Endothelial cell of umbilical vein (primary cell): ENCODE data around the gene FAU. TPM values are rescaled to one million over a fixed set of nuclear protein-coding genes. Genes with fewer than 3 reads are reported as not detected.

Experiments
- BruUV-seq: library from RNA; stranded (reverse); fragments of 400-500 nt; replicated peaks from 2 replicates; lab custom pipeline; 2021; lab: Mats Ljungman, UMichigan
- CTCF ChIA-PET: fragments of 300-600, 350-600 bp; sonication (Branson Sonifier 250); formaldehyde crosslinking; loops from one replicate; lab custom pipeline; 2021; ENCODE audit warnings: antibody characterized with exemption, inconsistent platforms; lab: Charles Lee
- POLR2A ChIA-PET: fragments of 300-600, 350-600 bp; sonication (Branson Sonifier 250); formaldehyde crosslinking; loops from one replicate; lab custom pipeline; 2021; ENCODE audit warnings: antibody characterized with exemption, inconsistent platforms; lab: Charles Lee
- DNase-seq: peaks from one replicate; pipeline ENCODE4 v3.0.0-alpha.2; 2011; ENCODE audit warnings: low read depth, low spot score
- FAIRE-seq: peaks from 2 replicates; lab custom pipeline; 2011; peaks lifted over from hg19 to GRCh38; lab: Jason Lieb, UNC
- H2AFZ ChIP-seq: 2 replicates; pipeline ENCODE4 v1.6.0; 2012; ENCODE audit warnings: low read depth, low read length, control low read depth, inconsistent platforms
- H3K27ac ChIP-seq: 2 replicates; pipeline ENCODE4 v1.5.1; 2011; ENCODE audit warnings: low read depth, mild to moderate bottlenecking, control low read depth, low read length, moderate library complexity; ENCODE audit not compliant: insufficient read depth
- H3K27me3 ChIP-seq, 2 experiments: 2 replicates each; pipeline versions ENCODE4 v1.6.0 to v1.6.1; 2011; ENCODE audit warnings: low read length in 2 of 2, mixed read lengths in 1 of 2; ENCODE audit not compliant: control insufficient read depth in 2 of 2, insufficient read depth in 2 of 2
- H3K36me3 ChIP-seq, 2 experiments: 2 replicates in 1 of 2; 3 replicates in 1 of 2; pipeline ENCODE4 v1.5.1; 2011; ENCODE audit warnings: low read length in 2 of 2, mild to moderate bottlenecking in 1 of 2, moderate library complexity in 1 of 2; ENCODE audit not compliant: control insufficient read depth in 2 of 2, insufficient read depth in 2 of 2; ENCODE audit errors: extremely low read depth in 1 of 2
- H3K4me1 ChIP-seq: 3 replicates; pipeline ENCODE4 v1.5.1; 2011; ENCODE audit warnings: mild to moderate bottlenecking, low read length; ENCODE audit not compliant: control insufficient read depth, insufficient read depth; ENCODE audit errors: extremely low read depth
- H3K4me2 ChIP-seq: 2 replicates; pipeline ENCODE4 v1.6.1; 2011; ENCODE audit warnings: low read length, control low read depth, mixed read lengths; ENCODE audit not compliant: insufficient read depth
- H3K4me3 ChIP-seq, 3 experiments: fragments of 200-600 bp in 1 of 3; sonication (generic), shearing (Covaris generic) in 1 of 3; replicated peaks in 1 of 3; 2 replicates each; pipeline ENCODE4 v1.5.1; 2011 to 2016; ENCODE audit warnings: control low read depth in 3 of 3, low read length in 3 of 3, mild to moderate bottlenecking in 2 of 3, inconsistent platforms in 1 of 3, low read depth in 1 of 3, moderate library complexity in 1 of 3; ENCODE audit not compliant: insufficient read depth in 1 of 3
- H3K79me2 ChIP-seq: 2 replicates; pipeline ENCODE4 v1.6.0; 2012; ENCODE audit warnings: low read length, inconsistent platforms; ENCODE audit not compliant: control insufficient read depth, insufficient read depth
- H3K9ac ChIP-seq: replicated peaks from 2 replicates; pipeline ENCODE3; 2011; ENCODE audit warnings: low read length, control low read depth; ENCODE audit not compliant: insufficient read depth; ENCODE audit errors: extremely low read depth
- H3K9me1 ChIP-seq: replicated peaks from 3 replicates; pipeline ENCODE4 v1.6.0; 2011; ENCODE audit warnings: mild to moderate bottlenecking, low read length; ENCODE audit not compliant: control insufficient read depth, insufficient read depth; ENCODE audit errors: extremely low read depth
- H3K9me3 ChIP-seq: replicated peaks from 2 replicates; pipeline ENCODE4 v1.5.1; 2012; ENCODE audit warnings: low read length, inconsistent platforms; ENCODE audit not compliant: control insufficient read depth, insufficient read depth
- H4K20me1 ChIP-seq: replicated peaks from 2 replicates; pipeline ENCODE3; 2011; ENCODE audit warnings: mild to moderate bottlenecking, low read length; ENCODE audit not compliant: control insufficient read depth, insufficient read depth; ENCODE audit errors: extremely low read depth
- EZH2 ChIP-seq: IDR thresholded peaks from 2 replicates; pipeline ENCODE4 v1.6.1; 2012; ENCODE audit warnings: borderline replicate concordance, low read depth, mild to moderate bottlenecking, moderate library complexity, low read length, inconsistent platforms; ENCODE audit not compliant: severe bottlenecking
- MYC ChIP-seq: IDR thresholded peaks from one replicate; pipeline ENCODE4 v1.6.1; 2011; ENCODE audit warnings: mild to moderate bottlenecking, low read depth, low read length
- POLR2A ChIP-seq: IDR thresholded peaks from 2 replicates; pipeline ENCODE4 v1.6.1; 2012; ENCODE audit warnings: low read depth, mild to moderate bottlenecking, control low read depth, low read length
- dilution Hi-C: fragments of 300-500 bp; cut with MboI; formaldehyde crosslinking; loops from one replicate; pipeline ENCODE4 v1.15.0; 2019; ENCODE audit warnings: low sequenced_read_pairs; ENCODE audit not compliant: extremely low pct_ligation_motif_present
- intact Hi-C: fragments of 100-400 bp; cut with micrococcal nuclease; formaldehyde crosslinking; loops from one replicate; pipeline ENCODE4 v1.10.0; 2022
- polyA plus RNA-seq, 4 experiments: library from polyadenylated mRNA; depleted of rRNA in 3 of 4; stranded (reverse) in 3 of 4; unstranded in 1 of 4; fragments of >200 nt; gene quantifications; 2 replicates each; pipeline versions ENCODE4 v1.2.1 to v1.2.3, GENCODE V29; 2011 to 2012; ENCODE audit warnings: missing spikeins in 1 of 4
- total RNA-seq: library from RNA; stranded (reverse); gene quantifications from 2 replicates; pipeline ENCODE4 v1.2.3, GENCODE V29; 2021
- TF ChIP-seq, protein P1 (sequence below), 2 donors: IDR thresholded peaks; 1 replicate in 1 of 2; 2 replicates in 1 of 2; pipeline ENCODE4 v1.5.1; 2011; ENCODE audit warnings: low read length in 2 of 2, mild to moderate bottlenecking in 2 of 2, moderate library complexity in 2 of 2, control low read depth in 1 of 2, inconsistent platforms in 1 of 2, low read depth in 1 of 2; ENCODE audit not compliant: insufficient read depth in 1 of 2; ENCODE audit errors: extremely low read depth in 1 of 2

The FAU gene
- total and polyA plus RNA-seq, 2 donors (not counting 3 experiments of a cell fraction or from before 2014, with no cell fraction given), result 741 to 746 TPM

DNA sequence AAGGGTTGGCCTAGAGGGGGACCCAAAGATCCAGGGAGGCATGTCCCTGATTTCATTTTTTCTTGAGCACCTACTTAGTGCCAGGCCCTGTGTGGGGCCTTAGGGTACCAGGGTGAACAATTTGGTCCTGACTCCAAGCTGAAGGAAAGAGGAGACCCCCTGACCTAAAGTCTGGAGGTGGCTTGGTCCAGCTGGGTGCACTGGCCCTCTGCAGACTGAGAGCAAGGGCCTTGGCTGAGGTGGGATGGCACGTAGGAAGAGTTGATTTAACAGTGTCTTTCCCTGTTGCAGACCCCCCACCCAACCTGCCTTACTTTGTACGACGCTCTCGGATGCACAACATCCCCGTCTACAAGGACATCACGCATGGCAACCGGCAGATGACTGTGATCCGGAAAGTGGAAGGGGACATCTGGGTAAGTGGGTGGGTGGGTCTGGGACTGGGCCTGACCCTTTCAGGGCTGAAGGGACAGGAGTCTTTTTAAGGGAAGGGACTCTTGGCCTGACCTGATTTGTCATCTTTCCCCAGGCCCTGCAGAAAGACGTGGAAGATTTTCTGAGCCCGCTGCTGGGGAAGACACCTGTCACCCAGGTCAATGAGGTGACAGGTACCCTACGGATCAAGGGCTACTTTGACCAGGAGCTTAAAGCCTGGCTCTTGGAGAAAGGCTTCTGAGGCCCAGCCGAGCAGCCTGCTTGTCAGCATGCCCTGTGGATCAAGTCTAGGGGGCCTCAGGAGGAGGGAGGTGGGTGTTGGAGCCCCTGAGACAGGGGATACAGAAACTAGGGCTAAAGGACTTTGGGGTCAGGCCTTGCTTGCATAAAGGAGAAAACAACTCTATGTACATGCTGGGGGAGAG is 3.5 kb upstream of the FAU start:
- H3K9me3 ChIP-seq, result no peaks in the 10 kb centered on the region
- ChIA-PET POLR2A (interaction anchor here (1.4 kb wide), 1 partner anchor 10 kb away, joined by 3 read pairs; no protein-coding TSS in a partner anchor), CTCF (interaction anchor here (1.0 kb wide), 1 partner anchor 80 kb away, joined by 3 read pairs; no protein-coding TSS in a partner anchor)
- no TSS peak for BruUV-seq
- no peaks in the 10 kb centered on the region for H3K27me3 ChIP-seq
- H3K79me2 ChIP-seq, result peaks cover 29% of the 10 kb centered on the region
- intact Hi-C loops, result no loop called here
- no peak for TF ChIP-seq EZH2
- TF ChIP-seq, protein P1, sequence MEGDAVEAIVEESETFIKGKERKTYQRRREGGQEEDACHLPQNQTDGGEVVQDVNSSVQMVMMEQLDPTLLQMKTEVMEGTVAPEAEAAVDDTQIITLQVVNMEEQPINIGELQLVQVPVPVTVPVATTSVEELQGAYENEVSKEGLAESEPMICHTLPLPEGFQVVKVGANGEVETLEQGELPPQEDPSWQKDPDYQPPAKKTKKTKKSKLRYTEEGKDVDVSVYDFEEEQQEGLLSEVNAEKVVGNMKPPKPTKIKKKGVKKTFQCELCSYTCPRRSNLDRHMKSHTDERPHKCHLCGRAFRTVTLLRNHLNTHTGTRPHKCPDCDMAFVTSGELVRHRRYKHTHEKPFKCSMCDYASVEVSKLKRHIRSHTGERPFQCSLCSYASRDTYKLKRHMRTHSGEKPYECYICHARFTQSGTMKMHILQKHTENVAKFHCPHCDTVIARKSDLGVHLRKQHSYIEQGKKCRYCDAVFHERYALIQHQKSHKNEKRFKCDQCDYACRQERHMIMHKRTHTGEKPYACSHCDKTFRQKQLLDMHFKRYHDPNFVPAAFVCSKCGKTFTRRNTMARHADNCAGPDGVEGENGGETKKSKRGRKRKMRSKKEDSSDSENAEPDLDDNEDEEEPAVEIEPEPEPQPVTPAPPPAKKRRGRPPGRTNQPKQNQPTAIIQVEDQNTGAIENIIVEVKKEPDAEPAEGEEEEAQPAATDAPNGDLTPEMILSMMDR (IDR thresholded peaks at IDR 0.05; ENCODE audit: extremely low read depth in 1 of 2, insufficient read depth in 1 of 2, low read depth in 1 of 2, low read length in 2 of 2), result no peak
- TF ChIP-seq MYC, result no peak
- TF ChIP-seq POLR2A, result peak; percentile 19
- H3K9me1 ChIP-seq, result no peaks in the 10 kb centered on the region
- H3K4me3 ChIP-seq, result no peak overlapping the region
- peaks cover 16 to 45% of the 10 kb centered on the region in 2 experiments for H3K36me3 ChIP-seq
- no peak overlapping the region for H2AFZ ChIP-seq
- no peak for FAIRE-seq
- dilution Hi-C loops, result no loop called here
- no peaks in the 10 kb centered on the region for H4K20me1 ChIP-seq
- no peak overlapping the region for H3K27ac ChIP-seq
- DNase-seq, result no peak
- no peak overlapping the region for H3K4me2 ChIP-seq
- peaks cover 11% of the 10 kb centered on the region for H3K4me1 ChIP-seq
- H3K9ac ChIP-seq, result no peak overlapping the region
